H1 (cell line): ENCODE results near the gene ZNF536. TPM values are rescaled to one million over a fixed set of nuclear protein-coding genes. Genes with fewer than 3 reads are reported as not detected.
A peak's percentile ranks its signal among the peaks of the same experiment; 100 is the strongest.

Experiments
- CTCF ChIA-PET: fragments of 300-600 bp; sonication (Branson Sonifier 250); formaldehyde crosslinking; loops from one replicate; lab custom pipeline; 2021; ENCODE audit not compliant: partially characterized antibody; lab: Charles Lee
- POLR2A ChIA-PET: fragments of 300-600 bp; sonication (Branson Sonifier 250); formaldehyde crosslinking; loops from one replicate; lab custom pipeline; 2021; ENCODE audit warnings: inconsistent platforms; ENCODE audit not compliant: partially characterized antibody; lab: Charles Lee
- DNase-seq, 2 experiments: peaks; one replicate each; pipeline versions ENCODE4 v3.0.0 to v3.0.0-alpha.2; 2010 to 2022; ENCODE audit warnings: low spot score in 2 of 2, low read depth in 1 of 2, mixed read lengths in 1 of 2
- FAIRE-seq: peaks from 2 replicates; lab custom pipeline; 2011; peaks lifted over from hg19 to GRCh38; lab: Jason Lieb, UNC
- H2AFZ ChIP-seq: 2 replicates; pipeline ENCODE4 v1.8.1; 2012; ENCODE audit warnings: low read length, inconsistent platforms
- H2AK5ac ChIP-seq: 2 replicates; pipeline ENCODE4 v1.6.1; 2013; ENCODE audit warnings: low read depth, low read length
- H2BK120ac ChIP-seq: replicated peaks from 2 replicates; pipeline ENCODE3; 2013; ENCODE audit warnings: low read depth, low read length, inconsistent platforms
- H2BK12ac ChIP-seq: 2 replicates; pipeline ENCODE4 v1.6.1; 2013; ENCODE audit warnings: low read depth, low read length
- H2BK15ac ChIP-seq: 2 replicates; pipeline ENCODE4 v1.6.1; 2013; ENCODE audit warnings: low read length
- H2BK20ac ChIP-seq: 2 replicates; pipeline ENCODE4 v1.6.1; 2013; ENCODE audit warnings: low read length
- H2BK5ac ChIP-seq: 2 replicates; pipeline ENCODE4 v1.6.1; 2013; ENCODE audit warnings: low read depth, low read length
- H3K14ac ChIP-seq: 2 replicates; pipeline ENCODE4 v1.6.1; 2013; ENCODE audit warnings: inconsistent platforms; ENCODE audit not compliant: insufficient read length
- H3K18ac ChIP-seq: 2 replicates; pipeline ENCODE4 v1.6.1; 2013; ENCODE audit warnings: low read length; ENCODE audit errors: extremely low read depth
- H3K23ac ChIP-seq: 2 replicates; pipeline ENCODE4 v1.6.1; 2013; ENCODE audit warnings: inconsistent platforms; ENCODE audit not compliant: insufficient read length
- H3K23me2 ChIP-seq: 2 replicates; pipeline ENCODE4 v1.6.1; 2013; ENCODE audit warnings: low read depth, low read length
- H3K27ac ChIP-seq: 2 replicates; pipeline ENCODE4 v1.6.1; 2011; ENCODE audit warnings: low read depth, low read length, inconsistent platforms
- H3K27me3 ChIP-seq, 4 experiments: replicated peaks in 1 of 4; 1 replicate in 1 of 4; 2 replicates in 3 of 4; pipeline versions ENCODE4 v1.6.1 to v1.8.1; 2011 to 2013; ENCODE audit warnings: low read length in 3 of 4, mild to moderate bottlenecking in 3 of 4, inconsistent platforms in 2 of 4, mixed read lengths in 2 of 4, moderate library complexity in 1 of 4; ENCODE audit not compliant: control insufficient read depth in 3 of 4, insufficient read depth in 3 of 4; ENCODE audit errors: extremely low read depth in 1 of 4
- H3K36me3 ChIP-seq, 4 experiments: 2 replicates each; pipeline versions ENCODE4 v1.6.1 to v1.8.1; 2011 to 2013; ENCODE audit warnings: mild to moderate bottlenecking in 4 of 4, low read length in 3 of 4, moderate library complexity in 2 of 4, control low read depth in 1 of 4, inconsistent platforms in 1 of 4; ENCODE audit not compliant: insufficient read depth in 4 of 4, control insufficient read depth in 2 of 4
- H3K4ac ChIP-seq: replicated peaks from 2 replicates; pipeline ENCODE3; 2013; ENCODE audit warnings: low read length, low read depth, mixed read lengths, inconsistent platforms; ENCODE audit not compliant: insufficient read length
- H3K4me1 ChIP-seq, 4 experiments: replicated peaks in 1 of 4; 1 replicate in 1 of 4; 2 replicates in 3 of 4; pipeline versions ENCODE4 v1.6.1 to v1.8.1; 2011 to 2013; ENCODE audit warnings: low read length in 3 of 4, inconsistent platforms in 2 of 4, mixed read lengths in 1 of 4; ENCODE audit not compliant: insufficient read depth in 4 of 4, control insufficient read depth in 3 of 4
- H3K4me2 ChIP-seq, 2 experiments: 2 replicates each; pipeline versions ENCODE4 v1.6.1 to v1.8.1; 2011 to 2013; ENCODE audit warnings: low read depth in 2 of 2, low read length in 2 of 2, control low read depth in 1 of 2, inconsistent platforms in 1 of 2, mild to moderate bottlenecking in 1 of 2; ENCODE audit not compliant: insufficient read depth in 1 of 2
- H3K4me3 ChIP-seq, 4 experiments: fragments of 200-600, 300-600 bp in 1 of 4; sonication (generic), shearing (Covaris generic), sonication (Bioruptor Twin) in 1 of 4; 2 replicates each; pipeline versions ENCODE4 v1.5.1 to v1.8.1; 2011 to 2016; ENCODE audit warnings: low read length in 4 of 4, low read depth in 3 of 4, control low read depth in 2 of 4, inconsistent platforms in 2 of 4, mild to moderate bottlenecking in 2 of 4, mixed read lengths in 1 of 4, moderate library complexity in 1 of 4; ENCODE audit not compliant: insufficient read depth in 2 of 4; ENCODE audit errors: extremely low read depth in 1 of 4
- H3K56ac ChIP-seq: replicated peaks from 2 replicates; pipeline ENCODE3; 2013; ENCODE audit warnings: low read depth, mild to moderate bottlenecking, mixed read lengths, low read length, inconsistent platforms; ENCODE audit not compliant: insufficient read length
- H3K79me1 ChIP-seq: 2 replicates; pipeline ENCODE4 v1.6.1; 2013; ENCODE audit warnings: low read depth, low read length, control low read depth
- H3K79me2 ChIP-seq, 2 experiments: 2 replicates each; pipeline versions ENCODE4 v1.6.1 to v1.8.1; 2012 to 2013; ENCODE audit warnings: low read length in 2 of 2, mild to moderate bottlenecking in 2 of 2, inconsistent platforms in 1 of 2; ENCODE audit not compliant: insufficient read depth in 2 of 2, control insufficient read depth in 1 of 2
- H3K9ac ChIP-seq, 4 experiments: replicated peaks in 1 of 4; 1 replicate in 1 of 4; 2 replicates in 3 of 4; pipeline versions ENCODE4 v1.6.1 to v1.8.1; 2011 to 2013; ENCODE audit warnings: low read depth in 3 of 4, low read length in 3 of 4, control low read depth in 2 of 4, mild to moderate bottlenecking in 2 of 4, moderate library complexity in 2 of 4, inconsistent platforms in 1 of 4; ENCODE audit errors: extremely low read depth in 1 of 4
- H3K9me3 ChIP-seq, 2 experiments: 2 replicates each; pipeline versions ENCODE4 v1.6.1 to v1.8.1; 2012 to 2013; ENCODE audit warnings: mild to moderate bottlenecking in 2 of 2, moderate library complexity in 2 of 2, control low read depth in 1 of 2, inconsistent platforms in 1 of 2, low read depth in 1 of 2, low read length in 1 of 2, mixed read lengths in 1 of 2; ENCODE audit not compliant: insufficient read depth in 2 of 2
- H4K20me1 ChIP-seq, 2 experiments: replicated peaks in 1 of 2; 2 replicates each; pipeline versions ENCODE3 to v1.8.1; 2011 to 2013; ENCODE audit warnings: inconsistent platforms in 2 of 2, low read length in 2 of 2, mild to moderate bottlenecking in 1 of 2; ENCODE audit not compliant: insufficient read depth in 2 of 2, control insufficient read depth in 1 of 2
- H4K5ac ChIP-seq: 2 replicates; pipeline ENCODE4 v1.6.1; 2013; ENCODE audit warnings: low read length, low read depth, mixed read lengths, inconsistent platforms; ENCODE audit not compliant: insufficient read length
- H4K8ac ChIP-seq: 2 replicates; pipeline ENCODE4 v1.8.0; 2013; ENCODE audit warnings: mild to moderate bottlenecking, moderate library complexity, low read length, inconsistent platforms; ENCODE audit not compliant: insufficient read depth; ENCODE audit errors: extremely low read depth
- H4K91ac ChIP-seq: replicated peaks from 2 replicates; pipeline ENCODE3; 2013; ENCODE audit warnings: low read length, mixed read lengths, inconsistent platforms; ENCODE audit not compliant: insufficient read length
- ATF3 ChIP-seq: IDR thresholded peaks from 2 replicates; pipeline ENCODE4 v1.6.1; 2011; ENCODE audit warnings: low read depth, mild to moderate bottlenecking, low read length; ENCODE audit not compliant: insufficient read depth
- MAX ChIP-seq: IDR thresholded peaks from 2 replicates; pipeline ENCODE4 v1.6.1; 2012; ENCODE audit warnings: inconsistent platforms
- RFX5 ChIP-seq: IDR thresholded peaks from 2 replicates; pipeline ENCODE4 v1.6.1; 2011; ENCODE audit warnings: low read depth, low read length, improper control_type of control experiment, borderline replicate concordance
- WGBS, 2 experiments: shearing (Covaris generic) in 1 of 2; methylation state at CpG; one replicate each; pipeline versions ENCODE4 v1.1.6 to v1.1.7; 2013 to 2015; ENCODE audit warnings: low lambda C conversion rate in 2 of 2, mixed read lengths in 2 of 2, inconsistent platforms in 1 of 2, low coverage in 1 of 2, missing lambda C conversion rate in 1 of 2; ENCODE audit not compliant: insufficient replicate concordance in 2 of 2, insufficient coverage in 1 of 2, insufficient read length in 1 of 2; ENCODE audit errors: extremely low coverage in 1 of 2, missing lambda C conversion rate in 1 of 2; 5-methylcytosine and 5-hydroxymethylcytosine counted together
- polyA plus RNA-seq, 7 experiments: library from polyadenylated mRNA; depleted of rRNA in 3 of 7; stranded (reverse) in 5 of 7; unstranded in 2 of 7; fragments of >200 nt in 5 of 7; fragments of 200-250 nt in 2 of 7; gene quantifications; 1 replicate in 5 of 7; 2 replicates in 1 of 7; 4 replicates in 1 of 7; pipeline versions ENCODE4 v1.2.1 to v1.2.3, GENCODE V29; 2011 to 2013; ENCODE audit warnings: missing spikeins in 2 of 7, mixed read lengths in 2 of 7
- total RNA-seq: library from RNA; stranded (reverse); fragmentation: NEBNext Ultra II Directional; extraction: Animal tissue kit (Norgen Biotek cat#: 25700); gene quantifications from 2 replicates; pipeline ENCODE4 v1.2.1, GENCODE V29; 2021

ZNF536 gene
- total and polyA plus RNA-seq, 2 of the 8 experiments (the other 6 are each of a cell fraction or from before 2014, with no cell fraction given), result 0.09 to 0.11 TPM

GRCh38 chr19:30393046-30393445, 20.9 kb downstream of the ZNF536 start:
- Histone ChIP-seq H3K56ac (no peak overlapping the region), H3K4me2 (no peak overlapping the region; a peak in 1 of 4 replicates), H2BK15ac (0 out of 2 replicates have a peak overlapping the region, but pooled peaks have one; percentile 12), H3K4ac (no peak overlapping the region), H2BK5ac (no peak overlapping the region), H3K9me3 (no peaks in the 10 kb centered on the region), H2BK12ac (no peak overlapping the region), H3K14ac (no peak overlapping the region), H3K4me3 (no peak overlapping the region), H2BK120ac (no peak overlapping the region), H4K20me1 (no peaks in the 10 kb centered on the region), H4K91ac (no peak overlapping the region), H3K36me3 (no peaks in the 10 kb centered on the region), H3K79me1 (no peaks in the 10 kb centered on the region), H4K5ac (no peak overlapping the region), H3K23me2 (no peaks in the 10 kb centered on the region), H3K23ac (no peak overlapping the region), H3K4me1 (peaks cover 0 to 8% (median 1%) of the 10 kb centered on the region in 4 experiments; a peak in 3 of 7 replicates), H4K8ac (no peak overlapping the region), H2BK20ac (no peak overlapping the region), H3K9ac (no peak overlapping the region), H3K27me3 (peaks cover 0 to 11% (median 1%) of the 10 kb centered on the region in 4 experiments; a peak in 3 of 7 replicates), H3K27ac (no peak overlapping the region), H2AFZ (no peak overlapping the region)
- CTCF ChIA-PET, result interaction anchor here (0.6 to 1.7 kb wide), 6 partner anchors 9 to 276 kb away, joined by 3 to 5 read pairs (median 4); no protein-coding TSS in a partner anchor
- WGBS, 2 experiments, result 83% methylated on average over 5 of the region's 5 CpGs; no CpG with 5 or more reads in 1 of the 2 experiments
- DNase-seq, result peak in 1 of 2 experiments; percentile 33
- no peak for TF ChIP-seq MAX
- no peak for TF ChIP-seq ATF3
- 0 out of 2 replicates have a peak, but pooled peaks have one; percentile 41 for TF ChIP-seq RFX5
- TF ChIP-seq, all 59 proteins: peak for 1
- Histone ChIP-seq H3K18ac (no peak overlapping the region), H3K79me2 (no peaks in the 10 kb centered on the region), H2AK5ac (no peak overlapping the region)
- FAIRE-seq, result no peak
- POLR2A ChIA-PET, result no interaction called here
